Fibroblast of gingiva (primary cell): Measurements from ENCODE around the gene KRTAP9-6.
A peak's percentile ranks its signal among the peaks of the same experiment; 100 is the strongest.
"Not testable (repeated sequence)": the region's sequence is repeated elsewhere in the genome, so short reads cannot be mapped to it uniquely, and the experiment has no call there.

ENCODE experiments used
- DNase-seq: peaks from one replicate; pipeline ENCODE4 v3.0.0-alpha.2; 2011; ENCODE audit warnings: low read depth

Gene KRTAP9-6

GRCh38 chr17:41265078-41265477 lies at the start of gene KRTAP9-6:
Gene KRTAP9-6, plus strand, starts transcription at chr17:41265378. Its CDS starts 0 bp downstream, at chr17:41265378.
- DNase-seq, result peak; percentile 0

GRCh38 chr17:41215681-41216080 lies 49.5 kb upstream of the KRTAP9-6 start:
- DNase-seq, result no peak

GRCh38 chr17:41223821-41224220 lies 41.4 kb upstream of the KRTAP9-6 start:
- no peak for DNase-seq

- no peak for DNase-seq
These were observed 39.1 kb upstream of the KRTAP9-6 start for GRCh38 chr17:41226051-41226450.

GRCh38 chr17:41226598-41227095 lies 38.5 kb upstream of the KRTAP9-6 start, which contains the start of gene KRTAP9-2:
Gene KRTAP9-2, plus strand, starts transcription at chr17:41226648. Its CDS starts 7 bp downstream, at chr17:41226655.
- not testable (repeated sequence) for DNase-seq

GRCh38 chr17:41230094-41230493 lies 35.1 kb upstream of the KRTAP9-6 start:
- DNase-seq, result no peak

- no peak for DNase-seq
These were observed 33.4 kb upstream of the KRTAP9-6 start for GRCh38 chr17:41231731-41232130.

GRCh38 chr17:41232399-41233105 lies 32.6 kb upstream of the KRTAP9-6 start, which contains the start of gene KRTAP9-3:
Gene KRTAP9-3, plus strand, starts transcription at chr17:41232449. Its CDS starts 53 bp downstream, at chr17:41232502.
- DNase-seq, result not testable (repeated sequence)

- not testable (repeated sequence) for DNase-seq
These were observed 28.1 kb upstream of the KRTAP9-6 start for GRCh38 chr17:41237116-41237515.

GRCh38 chr17:41237949-41238437 lies 27.2 kb upstream of the KRTAP9-6 start, which contains the start of gene KRTAP9-8:
Gene KRTAP9-8, plus strand, starts transcription at chr17:41237999. Its CDS starts 53 bp downstream, at chr17:41238052.
- DNase-seq, result not testable (repeated sequence)

GRCh38 chr17:41246995-41247787 lies 18.0 kb upstream of the KRTAP9-6 start:
- DNase-seq, result not testable (repeated sequence)

GRCh38 chr17:41249637-41250240 lies 15.4 kb upstream of the KRTAP9-6 start, which contains the start of gene KRTAP9-4:
Gene KRTAP9-4, plus strand, starts transcription at chr17:41249687. Its CDS starts 34 bp downstream, at chr17:41249721.
- DNase-seq, result not testable (repeated sequence)

GRCh38 chr17:41251261-41251660 lies 13.9 kb upstream of the KRTAP9-6 start:
- peak; percentile 55 for DNase-seq

GRCh38 chr17:41254861-41255260 lies 10.3 kb upstream of the KRTAP9-6 start:
- DNase-seq, result no peak

GRCh38 chr17:41255381-41256290 lies 9.5 kb upstream of the KRTAP9-6 start, which contains the start of gene KRTAP9-9:
Gene KRTAP9-9, plus strand, starts transcription at chr17:41255384.
- DNase-seq, result peak; percentile 9

- peak; percentile 9 for DNase-seq
These were observed 8.9 kb upstream of the KRTAP9-6 start for GRCh38 chr17:41256291-41256685.

GRCh38 chr17:41258406-41258805 lies 6.8 kb upstream of the KRTAP9-6 start:
- peak; percentile 76 for DNase-seq

GRCh38 chr17:41263212-41263611 lies 2.0 kb upstream of the KRTAP9-6 start:
- peak; percentile 0 for DNase-seq

GRCh38 chr17:41264599-41264998 lies 579 bp upstream of the KRTAP9-6 start:
- peak; percentile 0 for DNase-seq

GRCh38 chr17:41267711-41268110 lies 2.5 kb downstream of the KRTAP9-6 start:
- DNase-seq, result no peak

- not testable (repeated sequence) for DNase-seq
These were observed 6.1 kb downstream of the KRTAP9-6 start for GRCh38 chr17:41271323-41271722.
